Natural killer cell (primary cell): ENCODE data around the gene TNFRSF11A. TPM values are rescaled to one million over a fixed set of nuclear protein-coding genes. Genes with fewer than 3 reads are reported as not detected.
A peak's percentile ranks its signal among the peaks of the same experiment; 100 is the strongest.

ENCODE experiments used
- ATAC-seq, 3 donors: fragments of 150-1000 bp in 2 of 3; fragments of 200-7000 bp in 1 of 3; cut with Tn5 transposase; 1 replicate in 1 of 3; 2 replicates in 2 of 3; pipeline ENCODE4 v1.10.0; 2021; ENCODE audit warnings: mild to moderate bottlenecking in 2 of 3, moderate library complexity in 2 of 3
- DNase-seq, 2 donors: peaks; one replicate each; pipeline versions ENCODE4 v3.0.0 to v3.0.0-alpha.2; 2013 to 2021; ENCODE audit warnings: mixed read lengths in 1 of 2
- H3K27ac ChIP-seq: one replicate; pipeline ENCODE4 v1.5.1; 2013; ENCODE audit warnings: mild to moderate bottlenecking, low read length
- H3K27me3 ChIP-seq: one replicate; pipeline ENCODE4 v1.6.1; 2013; ENCODE audit warnings: low read length; ENCODE audit not compliant: control insufficient read depth, insufficient read depth
- H3K36me3 ChIP-seq: one replicate; pipeline ENCODE4 v1.6.1; 2013; ENCODE audit warnings: low read length; ENCODE audit not compliant: control insufficient read depth, insufficient read depth
- H3K4me1 ChIP-seq: one replicate; pipeline ENCODE4 v1.6.1; 2013; ENCODE audit warnings: low read length; ENCODE audit not compliant: control insufficient read depth, insufficient read depth
- H3K4me3 ChIP-seq: one replicate; pipeline ENCODE4 v1.5.1; 2013; ENCODE audit warnings: low read length
- H3K9me3 ChIP-seq: one replicate; pipeline ENCODE4 v1.6.1; 2013; ENCODE audit warnings: low read length; ENCODE audit not compliant: control insufficient read depth, insufficient read depth
- H3K27ac Mint-ChIP-seq, 2 donors: one replicate each; pipeline ENCODE4 v1.8.0; 2022; ENCODE audit warnings: mild to moderate bottlenecking in 2 of 2, mixed read lengths in 2 of 2, moderate library complexity in 1 of 2
- H3K27me3 Mint-ChIP-seq, 2 donors: one replicate each; pipeline ENCODE4 v1.8.0; 2022; ENCODE audit warnings: low read depth in 2 of 2, mixed read lengths in 2 of 2
- H3K36me3 Mint-ChIP-seq: one replicate; pipeline ENCODE4 v1.8.0; 2022; ENCODE audit warnings: mixed read lengths
- H3K4me1 Mint-ChIP-seq, 2 donors: one replicate each; pipeline ENCODE4 v1.8.0; 2022; ENCODE audit warnings: mixed read lengths in 2 of 2
- H3K4me3 Mint-ChIP-seq: one replicate; pipeline ENCODE4 v1.8.0; 2022; ENCODE audit warnings: mild to moderate bottlenecking, moderate library complexity, mixed read lengths
- H3K9me3 Mint-ChIP-seq, 2 donors: one replicate each; pipeline ENCODE4 v1.8.0; 2022; ENCODE audit warnings: mixed read lengths in 2 of 2
- WGBS: methylation state at CpG from one replicate; pipeline ENCODE4 v1.1.7; 2013; ENCODE audit warnings: missing lambda C conversion rate; ENCODE audit not compliant: insufficient coverage; 5-methylcytosine and 5-hydroxymethylcytosine counted together
- intact Hi-C: fragments of 100-400 bp; cut with micrococcal nuclease; formaldehyde crosslinking; loops from one replicate; pipeline ENCODE4 v1.14.2; 2022
- total RNA-seq, 4 donors: library from RNA; stranded (reverse); fragments of 120-200 nt in 1 of 4; gene quantifications; one replicate each; pipeline versions ENCODE4 v1.2.3 to v1.2.4, GENCODE V29; 2013 to 2022
- TF ChIP-seq, protein P1 (sequence below): fragments of 200-600 bp; IDR thresholded peaks from one replicate; pipeline ENCODE4 v1.8.0; 2022; ENCODE audit warnings: antibody characterized with exemption

Gene TNFRSF11A
- total RNA-seq, 3 donors from 2014 or later (not counting 1 experiment from before 2014, with no cell fraction given), result 6.9 to 10.9 (median 8.8) TPM

DNA sequence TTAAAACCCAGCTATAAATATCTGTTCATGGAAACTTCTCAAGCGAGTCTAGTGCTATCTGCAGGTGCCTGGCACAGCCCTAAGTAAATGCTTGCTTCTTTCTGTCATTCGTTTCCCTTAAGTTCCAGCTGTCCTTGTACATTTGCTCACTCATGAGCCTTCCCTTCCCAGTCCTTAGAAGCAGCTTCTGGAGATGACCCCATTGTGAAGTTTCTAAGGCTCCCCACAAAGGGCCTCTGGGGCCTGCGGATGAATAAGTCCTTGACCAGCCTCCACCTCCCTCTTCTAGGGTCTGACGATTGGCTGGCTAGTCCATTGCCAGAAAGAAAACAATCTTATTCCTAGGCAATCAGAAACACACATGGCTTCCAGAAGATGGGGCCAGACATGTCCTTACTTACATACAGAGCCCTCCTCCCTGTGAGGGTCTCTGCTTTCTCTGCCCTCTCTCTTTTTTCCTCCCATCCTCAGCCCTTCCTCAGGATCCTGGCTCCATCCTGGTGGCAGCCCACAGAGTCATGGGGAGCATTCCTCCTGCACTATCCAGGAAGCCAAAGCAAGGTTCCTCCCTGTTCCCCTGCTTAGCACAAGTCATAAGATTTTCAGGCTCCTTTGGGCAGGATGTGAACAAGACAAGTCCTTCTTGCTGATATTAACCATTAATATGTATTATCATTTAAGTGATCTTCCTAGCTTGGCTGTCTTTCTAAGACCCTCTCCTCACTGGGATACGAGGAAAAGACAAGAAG is 87.3 kb downstream of the TNFRSF11A start:
- no peak overlapping the region for H3K4me3 Mint-ChIP-seq
- WGBS, result 73% methylated on average over 4 of the region's 5 CpGs
- TF ChIP-seq, protein P1, sequence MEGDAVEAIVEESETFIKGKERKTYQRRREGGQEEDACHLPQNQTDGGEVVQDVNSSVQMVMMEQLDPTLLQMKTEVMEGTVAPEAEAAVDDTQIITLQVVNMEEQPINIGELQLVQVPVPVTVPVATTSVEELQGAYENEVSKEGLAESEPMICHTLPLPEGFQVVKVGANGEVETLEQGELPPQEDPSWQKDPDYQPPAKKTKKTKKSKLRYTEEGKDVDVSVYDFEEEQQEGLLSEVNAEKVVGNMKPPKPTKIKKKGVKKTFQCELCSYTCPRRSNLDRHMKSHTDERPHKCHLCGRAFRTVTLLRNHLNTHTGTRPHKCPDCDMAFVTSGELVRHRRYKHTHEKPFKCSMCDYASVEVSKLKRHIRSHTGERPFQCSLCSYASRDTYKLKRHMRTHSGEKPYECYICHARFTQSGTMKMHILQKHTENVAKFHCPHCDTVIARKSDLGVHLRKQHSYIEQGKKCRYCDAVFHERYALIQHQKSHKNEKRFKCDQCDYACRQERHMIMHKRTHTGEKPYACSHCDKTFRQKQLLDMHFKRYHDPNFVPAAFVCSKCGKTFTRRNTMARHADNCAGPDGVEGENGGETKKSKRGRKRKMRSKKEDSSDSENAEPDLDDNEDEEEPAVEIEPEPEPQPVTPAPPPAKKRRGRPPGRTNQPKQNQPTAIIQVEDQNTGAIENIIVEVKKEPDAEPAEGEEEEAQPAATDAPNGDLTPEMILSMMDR, result no peak
- no peak overlapping the region for H3K4me3 ChIP-seq
- H3K36me3 Mint-ChIP-seq, result no peaks in the 10 kb centered on the region
- DNase-seq (no peak), ATAC-seq (no peak)
- peaks cover 5 to 6% of the 10 kb centered on the region in 2 donors for H3K4me1 Mint-ChIP-seq
- no peaks in the 10 kb centered on the region for H3K9me3 Mint-ChIP-seq
- H3K27ac ChIP-seq, result no peak overlapping the region
- intact Hi-C loops, result no loop called here
- H3K36me3 ChIP-seq, result no peaks in the 10 kb centered on the region
- H3K4me1 ChIP-seq, result peaks cover 1% of the 10 kb centered on the region
- H3K9me3 ChIP-seq, result no peaks in the 10 kb centered on the region
- H3K27me3 ChIP-seq, result no peaks in the 10 kb centered on the region
- peaks cover 9 to 21% of the 10 kb centered on the region in 2 donors for H3K27me3 Mint-ChIP-seq
- no peak overlapping the region for H3K27ac Mint-ChIP-seq

DNA sequence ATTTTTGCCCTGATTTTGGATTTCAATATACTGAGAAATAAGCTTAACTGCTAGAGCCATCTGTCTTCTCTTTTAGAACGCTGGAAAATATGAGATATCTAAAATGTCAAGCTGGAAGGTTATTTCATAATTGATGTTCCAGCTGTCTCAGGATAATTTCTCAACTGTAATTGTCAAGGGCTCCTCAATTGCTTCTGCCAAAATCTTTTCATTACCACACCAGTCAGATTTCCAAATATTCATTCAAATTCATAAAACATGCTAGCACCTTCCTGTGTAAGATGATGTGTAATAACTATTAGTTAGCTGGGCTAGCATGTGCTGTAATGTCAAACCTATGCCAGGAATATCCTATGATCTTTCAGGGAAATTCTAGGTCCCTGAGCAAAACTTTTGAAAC is 88.1 kb downstream of the TNFRSF11A start:
- Mint-ChIP-seq H3K27ac (no peak overlapping the region), H3K36me3 (no peaks in the 10 kb centered on the region), H3K4me1 (no peaks in the 10 kb centered on the region), H3K9me3 (no peaks in the 10 kb centered on the region), H3K27me3 (peaks cover 9 to 21% of the 10 kb centered on the region in 2 donors), H3K4me3 (no peak overlapping the region)
- intact Hi-C loops, result no loop called here
- H3K27ac ChIP-seq, result no peak overlapping the region
- ATAC-seq (no peak), DNase-seq (no peak)
- no peaks in the 10 kb centered on the region for H3K4me1 ChIP-seq
- TF ChIP-seq, protein P1, result no peak
- WGBS, result 100% methylated on average over 1 of the region's 1 CpG
- H3K36me3 ChIP-seq, result no peaks in the 10 kb centered on the region
- H3K27me3 ChIP-seq, result no peaks in the 10 kb centered on the region
- H3K4me3 ChIP-seq, result no peak overlapping the region
- no peaks in the 10 kb centered on the region for H3K9me3 ChIP-seq

DNA sequence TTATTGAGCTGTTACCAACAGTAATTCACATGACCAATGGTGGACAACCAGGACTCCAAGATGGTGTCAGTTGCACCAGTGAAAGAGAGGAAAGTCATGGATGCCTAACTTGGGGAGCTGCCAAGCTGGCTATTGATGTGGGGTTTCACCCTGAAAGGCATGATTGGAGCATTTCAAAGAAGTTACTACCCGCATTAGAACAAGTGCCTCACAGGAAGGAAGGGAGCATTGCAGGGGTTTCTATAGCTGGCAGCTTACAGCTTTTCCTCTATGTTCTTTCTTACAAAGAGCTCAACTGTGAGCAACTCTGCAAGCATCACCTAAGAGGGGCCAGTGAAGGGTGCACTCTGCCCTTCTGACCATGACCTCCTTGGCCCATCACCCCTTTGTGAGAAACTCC is 93.1 kb downstream of the TNFRSF11A start:
- TF ChIP-seq, protein P1, result no peak

DNA sequence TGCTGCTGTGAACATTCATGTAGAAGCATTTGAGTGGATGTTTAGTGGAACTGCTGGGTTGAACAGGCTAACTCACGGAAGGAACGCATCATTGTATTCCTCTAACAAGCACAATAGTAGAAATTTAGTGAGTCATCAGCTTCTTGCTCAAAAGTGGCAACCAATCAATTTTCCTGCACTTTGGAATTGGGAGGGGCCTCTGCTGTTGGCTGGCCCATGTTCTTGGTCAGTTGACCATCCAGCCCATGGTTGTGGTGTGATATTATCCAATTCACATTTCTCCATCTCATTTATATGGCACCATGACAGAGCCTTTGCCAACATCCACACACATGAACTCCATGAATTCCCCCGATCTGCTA is 95.0 kb downstream of the TNFRSF11A start:
- Mint-ChIP-seq H3K27me3 (no peaks in the 10 kb centered on the region), H3K9me3 (no peaks in the 10 kb centered on the region), H3K4me3 (peak overlapping the region; percentile 75), H3K27ac (peak overlapping the region; percentile 81 to 88), H3K36me3 (no peaks in the 10 kb centered on the region), H3K4me1 (peaks cover 13 to 22% of the 10 kb centered on the region in 2 donors)
- H3K27me3 ChIP-seq, result no peaks in the 10 kb centered on the region
- DNase-seq (no peak), ATAC-seq (no peak)
- H3K4me3 ChIP-seq, result peak overlapping the region; percentile 7
- intact Hi-C loops, result no loop called here
- no peaks in the 10 kb centered on the region for H3K9me3 ChIP-seq
- WGBS, result no CpG with 5 or more reads among the region's 3 CpGs
- H3K27ac ChIP-seq, result peak overlapping the region; percentile 55
- H3K4me1 ChIP-seq, result peaks cover 10% of the 10 kb centered on the region
- no peaks in the 10 kb centered on the region for H3K36me3 ChIP-seq
- TF ChIP-seq, protein P1, result no peak

More for the DNA sequence above, 93.1 kb downstream of the TNFRSF11A start:
- Histone ChIP-seq H3K4me1 (peaks cover 10% of the 10 kb centered on the region), H3K27me3 (no peaks in the 10 kb centered on the region), H3K27ac (no peak overlapping the region), H3K36me3 (no peaks in the 10 kb centered on the region), H3K4me3 (no peak overlapping the region), H3K9me3 (no peaks in the 10 kb centered on the region)
- Mint-ChIP-seq H3K27me3 (peaks cover 3 to 10% of the 10 kb centered on the region in 2 donors), H3K27ac (no peak overlapping the region), H3K9me3 (no peaks in the 10 kb centered on the region), H3K4me3 (no peak overlapping the region), H3K4me1 (peaks cover 13 to 22% of the 10 kb centered on the region in 2 donors), H3K36me3 (no peaks in the 10 kb centered on the region)
- DNase-seq (peak in 1 of 2 donors; percentile 42), ATAC-seq (no peak)
- WGBS, result 73% methylated on average over 1 of the region's 1 CpG
- intact Hi-C loops, result no loop called here
